Hypothalamus (tissue), 51 donors: Measurements from ENCODE around the gene HAVCR1.
A peak's percentile ranks its signal among the peaks of the same experiment; 100 is the strongest.
"Not testable (repeated sequence)": the region's sequence is repeated elsewhere in the genome, so short reads cannot be mapped to it uniquely, and the experiment has no call there.

ENCODE experiments used
- DNase-seq, 51 donors: peaks; one replicate each; lab custom pipeline; 2025; lab: John Stamatoyannopoulos, UW

The HAVCR1 gene

GRCh38 chr5:157051604-157052245, 7.2 kb downstream of the HAVCR1 start:
- no peak for DNase-seq

DNA sequence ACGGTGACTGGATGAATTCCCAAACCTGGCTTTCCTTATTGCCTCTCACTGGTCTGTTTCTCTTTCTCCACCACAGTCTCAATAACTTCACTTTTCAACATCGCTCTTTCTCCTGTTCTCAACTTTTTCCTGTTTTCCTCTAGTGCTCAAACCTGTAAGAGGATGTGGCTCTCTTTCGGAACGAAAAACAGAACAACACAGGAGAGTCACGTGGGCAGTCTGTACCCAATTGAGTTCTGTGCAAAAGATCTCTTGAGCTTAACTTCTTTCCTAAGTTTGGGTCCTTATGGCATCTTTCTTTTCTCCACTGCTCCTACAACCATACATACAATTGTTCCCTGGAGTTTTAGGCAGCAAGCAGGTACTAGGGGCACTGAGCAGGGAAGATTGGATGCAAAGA, 8.9 kb downstream of the HAVCR1 start:
- DNase-seq = peak in 1 of 51 donors; percentile 1

DNA sequence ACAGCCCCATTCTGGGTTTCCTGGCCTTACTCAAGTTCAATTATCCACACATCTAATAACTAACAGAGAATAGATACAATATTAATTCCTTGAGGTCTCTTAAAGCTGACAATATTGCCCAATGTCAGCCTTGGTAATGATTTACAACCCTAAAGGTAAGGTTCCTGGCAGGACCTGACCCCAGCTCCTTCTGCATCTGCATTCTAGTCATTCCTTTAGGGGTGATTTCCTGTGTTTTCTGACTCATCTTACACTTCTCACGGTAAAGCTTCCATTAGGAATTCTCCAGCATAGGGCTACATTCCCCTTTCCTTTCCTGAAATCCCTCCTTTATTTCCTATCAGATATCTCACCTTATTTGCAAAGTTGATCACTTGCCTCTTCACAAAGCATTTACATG, 9.3 kb downstream of the HAVCR1 start:
- DNase-seq = no peak

GRCh38 chr5:157047898-157048297, 11.0 kb downstream of the HAVCR1 start:
- DNase-seq = no peak

DNA sequence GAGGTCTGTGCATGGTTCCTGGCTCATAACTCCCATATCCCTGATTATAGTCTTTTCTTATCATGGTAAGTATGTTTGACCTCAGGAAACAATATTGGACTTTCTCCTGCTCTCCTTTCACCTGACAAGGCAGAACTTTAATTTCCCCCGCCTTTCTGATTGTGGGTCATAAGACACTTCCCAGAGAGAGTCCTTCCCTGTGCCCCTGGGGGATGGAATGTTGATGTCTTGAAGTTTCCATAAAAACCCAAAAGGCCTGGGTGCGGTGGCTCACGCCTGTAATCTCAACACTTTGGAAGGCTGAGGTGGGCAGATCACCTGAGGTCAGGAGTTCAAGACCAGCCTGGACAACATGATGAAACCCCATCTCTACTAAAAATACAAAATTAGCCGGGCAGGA, 11.9 kb downstream of the HAVCR1 start:
- DNase-seq = not testable (repeated sequence)

DNA sequence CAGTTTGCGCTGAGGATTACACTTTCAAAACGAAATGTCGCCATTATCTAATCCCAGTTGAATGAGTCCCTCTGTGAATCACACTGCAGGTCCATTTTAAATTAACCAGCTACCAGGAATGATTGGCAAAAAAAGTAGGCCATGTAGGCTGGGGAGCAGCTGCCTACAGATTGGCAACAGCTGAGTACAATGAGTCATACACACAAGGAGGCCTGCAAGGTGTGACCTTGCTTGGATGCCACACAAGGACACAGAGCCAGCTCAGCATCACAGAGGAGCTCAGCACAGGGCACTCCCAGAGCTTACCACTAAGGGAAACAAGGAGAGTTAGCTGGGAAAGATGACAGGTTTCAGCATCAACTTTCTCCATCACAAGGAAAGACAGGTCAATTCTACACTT, 12.9 kb downstream of the HAVCR1 start:
- DNase-seq = peak in 6 of 51 donors; percentile 0 to 29 (median 3)

- DNase-seq = no peak
These were observed 13.3 kb downstream of the HAVCR1 start for GRCh38 chr5:157045601-157046000.

DNA sequence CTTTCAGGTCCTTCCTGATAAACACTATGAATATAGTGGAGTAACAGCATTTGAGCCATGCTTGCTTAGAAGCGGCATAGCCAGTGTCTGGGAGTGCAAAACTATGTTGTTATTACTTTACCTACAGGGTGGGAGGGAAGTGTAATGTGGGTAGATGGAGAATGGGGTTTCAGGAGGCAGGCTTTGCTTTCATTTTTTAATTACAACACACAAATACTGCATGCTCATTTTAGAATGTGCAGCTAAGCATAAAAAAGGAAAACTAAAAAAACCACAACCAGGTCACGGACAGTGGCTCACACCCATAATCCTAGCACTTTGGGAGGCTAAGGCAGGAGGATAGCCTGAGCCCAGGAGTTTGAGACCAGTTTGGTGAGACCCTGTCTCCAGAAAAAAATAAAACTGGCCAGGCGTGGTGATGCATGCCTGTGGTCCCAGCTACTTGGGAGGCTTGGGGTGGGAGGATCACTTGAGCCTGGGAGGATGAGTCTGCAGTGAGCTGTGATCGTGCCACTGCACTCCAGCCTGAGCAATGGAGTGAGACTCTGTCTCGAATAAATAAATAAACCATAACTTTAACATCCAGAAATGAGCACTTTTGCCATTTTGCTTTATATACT, 20.2 kb downstream of the HAVCR1 start:
- no peak for DNase-seq

DNA sequence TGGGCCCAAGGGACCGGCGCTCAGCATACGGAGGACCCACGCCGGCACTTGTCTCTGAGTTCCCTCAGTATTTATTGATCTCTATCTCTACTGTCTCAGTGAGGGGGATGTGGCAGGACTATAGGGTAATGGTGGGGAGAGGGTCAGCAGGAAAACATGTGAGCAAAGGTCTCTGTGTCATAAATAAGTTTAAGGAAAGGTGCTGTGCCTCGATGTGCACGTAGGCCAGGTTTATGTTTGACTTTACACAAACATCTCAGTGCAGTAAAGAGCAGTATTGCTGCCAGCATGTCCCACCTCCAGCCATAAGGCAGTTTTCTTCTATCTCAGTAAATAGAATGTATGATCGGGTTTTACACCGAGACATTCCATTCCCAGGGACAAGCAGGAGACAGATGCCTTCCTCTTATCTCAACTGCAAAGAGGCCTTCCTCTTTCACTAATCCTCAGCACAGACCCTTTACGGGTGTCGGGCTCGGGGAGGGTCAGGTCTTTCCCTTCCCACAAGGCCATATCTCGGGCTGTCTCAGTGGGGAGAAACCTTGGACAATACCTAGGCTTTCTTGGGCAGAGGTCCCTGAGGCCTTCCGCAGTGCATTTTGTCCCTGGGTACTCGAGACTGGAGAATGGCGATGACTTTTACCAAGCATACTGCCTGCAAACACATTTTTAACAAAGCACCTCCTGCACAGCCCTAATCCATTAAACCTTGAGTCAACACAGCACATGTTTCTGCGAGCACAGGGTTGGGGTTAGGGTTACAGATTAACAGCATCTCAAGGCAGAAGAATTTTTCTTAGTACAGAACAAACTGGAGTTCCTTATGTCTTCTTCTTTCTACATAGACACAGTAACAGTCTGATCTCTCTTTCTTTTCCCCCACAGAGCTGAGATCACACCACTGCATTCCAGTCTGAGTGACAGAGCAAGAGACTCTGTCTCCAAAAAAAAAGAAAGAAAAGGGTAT, 24.5 kb downstream of the HAVCR1 start:
- not testable (repeated sequence) for DNase-seq

DNA sequence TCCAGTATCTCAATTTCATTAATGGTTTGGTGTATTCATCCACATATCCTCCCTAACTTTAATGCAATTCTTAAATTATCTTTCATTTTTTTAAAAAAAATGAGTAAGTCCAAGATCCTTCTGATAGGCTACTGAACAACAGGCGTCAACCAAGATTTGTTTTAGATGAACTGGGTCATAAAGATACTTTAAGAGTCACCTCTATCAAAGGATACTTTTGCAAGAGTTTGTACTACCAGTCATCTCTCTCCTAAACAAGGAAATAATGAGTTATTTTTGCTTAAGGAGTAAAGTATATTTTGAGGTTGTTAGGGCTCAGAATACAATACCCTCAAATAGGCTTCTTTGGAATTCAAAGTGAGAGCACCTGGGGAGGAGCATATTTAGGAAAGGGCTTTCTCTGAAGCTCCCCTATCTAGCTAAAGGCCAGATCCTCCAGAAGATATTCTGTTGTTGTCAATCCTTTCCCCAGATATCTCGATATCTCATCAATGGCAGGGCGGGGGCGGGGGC, 25.8 kb downstream of the HAVCR1 start:
- no peak for DNase-seq

- DNase-seq = no peak
These were observed 28.2 kb downstream of the HAVCR1 start for GRCh38 chr5:157030692-157031091.

DNA sequence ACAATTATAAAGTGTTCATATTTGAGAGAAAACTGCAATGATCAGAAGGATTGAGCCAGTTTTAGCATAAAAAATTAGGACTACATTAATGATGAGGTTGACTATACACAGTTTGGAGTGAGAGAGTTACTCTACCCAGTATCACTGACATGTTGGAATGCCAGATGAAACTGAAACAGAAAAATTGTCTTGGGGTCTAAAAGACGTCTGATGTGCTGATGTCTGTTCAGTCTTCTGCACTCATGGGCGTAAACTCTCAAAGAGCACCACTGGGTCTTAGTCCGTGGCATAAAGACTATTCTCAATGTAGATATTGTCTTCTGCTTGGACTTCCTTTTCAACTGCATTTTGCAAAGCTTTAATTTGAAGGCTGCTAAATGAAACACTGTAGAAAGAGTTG, 29.5 kb downstream of the HAVCR1 start:
- no peak for DNase-seq

- not testable (repeated sequence) for DNase-seq
These were observed 31.3 kb downstream of the HAVCR1 start for GRCh38 chr5:157027663-157028062.

DNA sequence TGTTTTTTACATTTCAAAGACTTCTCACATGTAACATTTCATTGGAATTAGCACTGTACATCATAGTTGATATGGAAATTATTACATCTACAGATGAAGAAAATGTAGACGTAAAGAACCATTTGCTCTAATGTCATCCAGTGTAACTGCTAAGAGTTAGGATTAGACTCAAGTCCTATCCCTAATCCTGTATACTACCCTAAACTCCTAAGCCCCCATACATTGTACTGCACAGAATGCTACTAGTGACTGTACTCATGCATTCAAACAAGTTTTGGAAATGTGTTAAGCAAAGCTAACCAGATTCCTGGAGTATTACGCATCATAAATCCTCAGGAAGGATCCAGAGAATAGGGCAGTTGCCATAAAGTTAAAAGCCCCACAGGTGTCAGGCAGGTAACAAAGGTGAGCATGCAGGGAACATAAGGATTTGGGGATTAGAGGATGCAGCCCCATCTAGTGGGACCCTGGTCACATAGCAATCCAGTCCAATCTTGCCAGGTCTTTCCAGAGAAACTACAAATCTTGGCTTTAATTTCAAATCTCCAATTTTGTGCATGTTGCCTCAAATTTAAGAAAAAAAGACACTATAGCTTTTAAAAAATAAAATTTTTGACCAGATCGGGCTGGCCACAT, 32.0 kb downstream of the HAVCR1 start:
- DNase-seq = no peak

GRCh38 chr5:157025093-157025698, 33.7 kb downstream of the HAVCR1 start:
- no peak for DNase-seq

- DNase-seq = no peak
These were observed 34.5 kb downstream of the HAVCR1 start for GRCh38 chr5:157024208-157024959.

GRCh38 chr5:157022024-157022423, 36.9 kb downstream of the HAVCR1 start:
- DNase-seq = no peak

DNA sequence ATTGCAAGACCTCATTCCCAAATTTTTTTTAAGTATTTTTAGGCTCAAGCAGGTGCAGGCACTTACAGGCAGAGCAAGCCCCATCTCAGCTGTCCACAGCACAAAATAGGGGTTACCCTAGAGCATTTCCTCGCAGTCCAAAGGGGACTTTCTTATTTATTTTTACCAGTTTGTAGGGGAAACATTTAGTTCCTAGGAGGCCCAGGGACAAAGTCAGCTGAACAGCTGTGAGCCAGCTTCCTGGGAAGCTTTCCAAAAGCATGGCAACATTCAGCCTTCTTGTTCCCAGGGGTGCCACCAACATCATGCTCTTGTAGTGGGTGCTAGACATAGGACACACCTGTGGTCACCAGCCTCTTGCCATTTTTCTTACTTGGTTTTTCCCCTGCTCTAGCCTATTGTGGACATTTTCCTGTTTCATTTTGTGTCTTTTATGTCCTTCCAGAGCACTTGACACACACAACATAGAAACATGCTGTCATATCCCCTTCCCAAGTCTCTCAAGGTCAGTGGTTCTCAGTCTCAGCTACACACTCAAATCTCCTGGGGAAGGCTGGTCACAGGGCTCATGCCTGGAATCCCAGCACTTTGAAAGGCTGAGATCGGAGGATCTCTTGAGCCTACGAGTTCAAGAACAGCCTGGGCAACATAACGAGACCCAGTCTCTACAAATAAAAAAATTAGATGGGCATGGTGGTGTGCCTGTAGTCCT, 38.2 kb downstream of the HAVCR1 start:
- DNase-seq = peak in 4 of 51 donors; percentile 1 to 13 (median 6)

DNA sequence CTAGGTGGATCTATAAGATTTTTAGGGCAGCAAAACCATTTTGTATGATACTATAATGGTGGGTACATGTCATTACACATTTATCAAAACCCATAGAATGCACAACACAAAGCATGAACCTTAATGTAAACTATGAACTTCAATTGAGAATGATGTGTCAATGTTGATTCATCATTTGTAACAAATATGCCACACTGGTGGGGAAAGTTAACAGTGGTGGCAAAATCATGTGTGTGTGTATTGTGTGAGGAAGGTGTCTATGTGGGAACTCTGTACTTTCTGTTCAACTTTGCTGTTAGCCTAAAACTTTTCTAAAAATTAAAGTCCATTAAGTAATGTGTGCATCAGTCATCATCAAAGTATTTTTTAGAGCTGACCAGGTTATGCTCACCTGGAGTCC, 38.9 kb downstream of the HAVCR1 start:
- no peak for DNase-seq
